GM12878 (cell line): ENCODE data around the gene DPP6. TPM values are rescaled to one million over a fixed set of nuclear protein-coding genes. Genes with fewer than 3 reads are reported as not detected.

Source experiments
- ATAC-seq: fragments of 200-7000 bp; cut with Tn5 transposase; 3 replicates; pipeline ENCODE4 v1.9.1; 2020; ENCODE audit warnings: mild to moderate bottlenecking, moderate library complexity
- BruUV-seq: library from RNA; stranded (reverse); fragments of 400-500 nt; replicated peaks from 2 replicates; lab custom pipeline; 2021; lab: Mats Ljungman, UMichigan
- CTCF ChIA-PET: fragments of 300-600 bp; sonication (Branson Sonifier 250); formaldehyde crosslinking; extraction: SDS; loops from one replicate; lab custom pipeline; 2021; ENCODE audit warnings: inconsistent platforms; lab: Yijun Ruan, JAX
- POLR2A ChIA-PET: fragments of 350-600 bp; formaldehyde crosslinking; extraction: SDS; loops from one replicate; lab custom pipeline; 2021; ENCODE audit warnings: inconsistent platforms; lab: Charles Lee
- RAD21 ChIA-PET: fragments of 300-600 bp; sonication (Branson Sonifier 250); formaldehyde crosslinking; loops from one replicate; lab custom pipeline; 2023; ENCODE audit warnings: antibody characterized with exemption; ENCODE audit not compliant: unreplicated experiment; lab: Charles Lee
- SMC1A ChIA-PET: fragments of 300-600 bp; sonication (Branson Sonifier 250); formaldehyde crosslinking; loops from one replicate; lab custom pipeline; 2023; ENCODE audit not compliant: unreplicated experiment, uncharacterized antibody; lab: Charles Lee
- DNase-seq: peaks from one replicate; pipeline ENCODE4 v3.0.0-alpha.2; 2011; ENCODE audit warnings: low read depth, low spot score
- FAIRE-seq: peaks from 3 replicates; lab custom pipeline; 2011; peaks lifted over from hg19 to GRCh38; lab: Jason Lieb, UNC
- H2AFZ ChIP-seq: 2 replicates; pipeline ENCODE4 v1.6.0; 2011; ENCODE audit warnings: low read depth, low read length, control low read depth; ENCODE audit not compliant: control insufficient read depth
- H3K27ac ChIP-seq: 2 replicates; pipeline ENCODE4 v1.5.1; 2011; ENCODE audit warnings: control low read depth; ENCODE audit not compliant: control insufficient read depth, insufficient read depth
- H3K27me3 ChIP-seq, 2 experiments: replicated peaks in 1 of 2; 2 replicates each; pipeline versions ENCODE4 v1.6.0 to v1.6.1; 2011; ENCODE audit warnings: low read length in 1 of 2; ENCODE audit not compliant: control insufficient read depth in 2 of 2, insufficient read depth in 2 of 2
- H3K36me3 ChIP-seq, 2 experiments: 2 replicates each; pipeline ENCODE4 v1.5.1; 2011; ENCODE audit warnings: low read length in 1 of 2; ENCODE audit not compliant: control insufficient read depth in 2 of 2, insufficient read depth in 2 of 2
- H3K4me1 ChIP-seq: 2 replicates; pipeline ENCODE4 v1.6.1; 2011; ENCODE audit warnings: mild to moderate bottlenecking, low read length, moderate library complexity, mixed read lengths; ENCODE audit not compliant: control insufficient read depth, insufficient read depth
- H3K4me2 ChIP-seq: 2 replicates; pipeline ENCODE4 v1.6.0; 2011; ENCODE audit warnings: control low read depth; ENCODE audit not compliant: control insufficient read depth, insufficient read depth
- H3K4me3 ChIP-seq: fragments of 200-600 bp; sonication (generic); 2 replicates; pipeline ENCODE4 v1.5.1; 2016
- H3K79me2 ChIP-seq: 2 replicates; pipeline ENCODE4 v1.6.0; 2011; ENCODE audit warnings: low read length; ENCODE audit not compliant: control insufficient read depth, insufficient read depth
- H3K9ac ChIP-seq: 2 replicates; pipeline ENCODE4 v1.8.0; 2011; ENCODE audit warnings: low read length, control low read depth, mixed read lengths; ENCODE audit not compliant: control insufficient read depth, insufficient read depth
- H3K9me3 ChIP-seq: replicated peaks from 3 replicates; pipeline ENCODE4 v1.5.1; 2011; ENCODE audit warnings: mild to moderate bottlenecking, low read length; ENCODE audit not compliant: control insufficient read depth, insufficient read depth
- H4K20me1 ChIP-seq: 2 replicates; pipeline ENCODE4 v1.6.0; 2011; ENCODE audit not compliant: control insufficient read depth, insufficient read depth
- EGR1 ChIP-seq, 2 experiments: IDR thresholded peaks; 1 replicate in 1 of 2; 2 replicates in 1 of 2; pipeline ENCODE4 v1.6.1; 2011 to 2012; ENCODE audit warnings: low read depth in 2 of 2, low read length in 2 of 2, borderline replicate concordance in 1 of 2, mild to moderate bottlenecking in 1 of 2, moderate library complexity in 1 of 2
- EP300 ChIP-seq, 2 experiments: fragments of 150-350 bp in 1 of 2; IDR thresholded peaks; 2 replicates each; pipeline ENCODE4 v1.6.1; 2011 to 2012; ENCODE audit warnings: low read depth in 2 of 2, low read length in 2 of 2, borderline replicate concordance in 1 of 2, improper control_type of control experiment in 1 of 2, inconsistent platforms in 1 of 2; ENCODE audit not compliant: control insufficient read depth in 1 of 2
- IRF4 ChIP-seq: IDR thresholded peaks from 2 replicates; pipeline ENCODE4 v1.6.1; 2011; ENCODE audit warnings: low read depth, low read length
- NBN ChIP-seq: fragments of 450-650 bp; IDR thresholded peaks from 2 replicates; pipeline ENCODE4 v1.6.1; 2016
- RAD21 ChIP-seq: IDR thresholded peaks from 2 replicates; pipeline ENCODE4 v1.6.1; 2011; ENCODE audit warnings: mild to moderate bottlenecking, low read depth, low read length, moderate library complexity; ENCODE audit not compliant: insufficient read depth
- RB1 ChIP-seq: fragments of 450-650 bp; formaldehyde crosslinking; IDR thresholded peaks from 2 replicates; pipeline ENCODE4 v1.6.1; 2017; ENCODE audit warnings: mild to moderate bottlenecking, borderline replicate concordance
- SMAD5 ChIP-seq: IDR thresholded peaks from 2 replicates; pipeline ENCODE4 v1.6.1; 2016; ENCODE audit warnings: antibody characterized with exemption, low read depth
- SMC3 ChIP-seq: IDR thresholded peaks from 2 replicates; pipeline ENCODE4 v1.6.1; 2011; ENCODE audit warnings: low read length, improper control_type of control experiment, borderline replicate concordance
- TCF3 ChIP-seq: IDR thresholded peaks from 2 replicates; pipeline ENCODE4 v1.6.1; 2012; ENCODE audit warnings: low read depth, mild to moderate bottlenecking, low read length, borderline replicate concordance; ENCODE audit not compliant: insufficient read depth
- YY1 ChIP-seq: IDR thresholded peaks from 2 replicates; pipeline ENCODE4 v1.6.1; 2011; ENCODE audit warnings: low read depth, mild to moderate bottlenecking, low read length
- ZSCAN29 ChIP-seq: fragments of 450-650 bp; IDR thresholded peaks from 2 replicates; pipeline ENCODE4 v1.6.1; 2017; ENCODE audit warnings: mild to moderate bottlenecking, moderate library complexity
- WGBS: methylation state at CpG from one replicate; pipeline ENCODE4 v1.1.6; 2016; ENCODE audit warnings: low lambda C conversion rate; ENCODE audit not compliant: insufficient replicate concordance, insufficient coverage; ENCODE audit errors: missing lambda C conversion rate; 5-methylcytosine and 5-hydroxymethylcytosine counted together
- in situ Hi-C: fragments of 300-500 bp; cut with MboI; formaldehyde crosslinking; loops from 9 replicates; pipeline ENCODE4 v1.14.3; 2018; ENCODE audit warnings: mixed read lengths
- intact Hi-C: fragments of 100-400 bp; cut with micrococcal nuclease; formaldehyde crosslinking; loops from one replicate; pipeline ENCODE4 v1.14.2; 2022; ENCODE audit not compliant: unreplicated experiment
- polyA plus RNA-seq, 11 experiments: library from polyadenylated mRNA; depleted of rRNA in 4 of 11; unstranded in 6 of 11; stranded (reverse) in 5 of 11; fragments of >200 nt; fragmentation: Nextera tagmentation in 4 of 11; fragmentation: Illumina TruSeq in 1 of 11; extraction: Ambion mirVana in 4 of 11; extraction: Trizol in 1 of 11; gene quantifications; 1 replicate in 1 of 11; 2 replicates in 10 of 11; pipeline versions ENCODE4 v1.2.1 to v1.2.3, GENCODE V29; 2011 to 2016; ENCODE audit warnings: inconsistent platforms in 2 of 11, missing spikeins in 2 of 11, low read depth in 1 of 11
- total RNA-seq, 4 experiments: library from RNA; depleted of rRNA in 3 of 4; stranded (reverse); fragments of >200 nt in 3 of 4; fragmentation: Illumina TruSeq in 1 of 4; extraction: Trizol in 1 of 4; gene quantifications; 2 replicates each; pipeline versions ENCODE4 v1.2.1 to v1.2.3, GENCODE V29; 2013 to 2021

Gene DPP6
- total and polyA plus RNA-seq, 10 of the 15 experiments (the other 5 are each of a cell fraction or from before 2014, with no cell fraction given), result not detected

- TF ChIP-seq TCF3, result no peak
- TF ChIP-seq EP300 (IDR thresholded peaks at IDR 0.05; ENCODE audit: borderline replicate concordance in 1 of 2, control insufficient read depth in 1 of 2, low read depth in 2 of 2, low read length in 2 of 2), result no peak
- TF ChIP-seq RAD21, result no peak
- TF ChIP-seq ZSCAN29, result no peak
- no peak for TF ChIP-seq EGR1 (IDR thresholded peaks at IDR 0.05; ENCODE audit: borderline replicate concordance in 1 of 2, low read depth in 2 of 2, low read length in 2 of 2)
Measured at GRCh38 chr7:154651501-154651900, 599.3 kb downstream of the DPP6 start (continued).

GRCh38 chr7:154652564-154652963 lies 600.4 kb downstream of the DPP6 start:
- no peaks in the 10 kb centered on the region for H3K36me3 ChIP-seq
- H3K27ac ChIP-seq, result no peak overlapping the region
- FAIRE-seq, result no peak
- no peaks in the 10 kb centered on the region for H4K20me1 ChIP-seq
- H3K9me3 ChIP-seq, result no peaks in the 10 kb centered on the region
- ChIA-PET RAD21 (no interaction called here), CTCF (no interaction called here), POLR2A (no interaction called here), SMC1A (no interaction called here)
- TF ChIP-seq IRF4 (no peak), YY1 (no peak), SMC3 (no peak), RB1 (no peak), SMAD5 (no peak), NBN (no peak)
- in situ Hi-C loops (no loop called here), intact Hi-C loops (no loop called here)
- ATAC-seq, result no peak
- BruUV-seq, result no TSS peak
- no peaks in the 10 kb centered on the region for H3K4me1 ChIP-seq
- H3K4me3 ChIP-seq, result no peak overlapping the region
- WGBS, result 18% methylated on average over 9 of the region's 9 CpGs
- H2AFZ ChIP-seq, result no peak overlapping the region
- H3K4me2 ChIP-seq, result no peak overlapping the region
- DNase-seq, result no peak
- H3K79me2 ChIP-seq, result no peaks in the 10 kb centered on the region
- no peaks in the 10 kb centered on the region for H3K27me3 ChIP-seq
- H3K9ac ChIP-seq, result no peak overlapping the region
